WTC11 (cell line): ENCODE measurements around the gene GALR2. TPM values are rescaled to one million over a fixed set of nuclear protein-coding genes. Genes with fewer than 3 reads are reported as not detected.
A peak's percentile ranks its signal among the peaks of the same experiment; 100 is the strongest.

Source experiments
- ATAC-seq: fragments of 200-7000 bp; cut with Tn5 transposase; 2 replicates; pipeline ENCODE4 v1.10.0; 2021; ENCODE audit warnings: mild to moderate bottlenecking, moderate library complexity
- CTCF ChIA-PET: fragments of 300-600 bp; sonication (Branson Sonifier 250); formaldehyde crosslinking; loops from one replicate; lab custom pipeline; 2021; ENCODE audit warnings: antibody characterized with exemption; lab: Charles Lee
- POLR2A ChIA-PET: fragments of 350-600 bp; sonication (Branson Sonifier 250); formaldehyde crosslinking; loops from one replicate; lab custom pipeline; 2021; ENCODE audit warnings: antibody characterized with exemption; lab: Charles Lee
- DNase-seq: peaks from one replicate; pipeline ENCODE4 v3.0.0; 2021; ENCODE audit warnings: low spot score
- H3K27ac Mint-ChIP-seq: 2 replicates; pipeline ENCODE4 v1.8.0; 2021; ENCODE audit warnings: mixed read lengths
- H3K27me3 Mint-ChIP-seq: 2 replicates; pipeline ENCODE4 v1.8.0; 2021; ENCODE audit warnings: low read depth, mild to moderate bottlenecking, moderate library complexity, mixed read lengths
- H3K36me3 Mint-ChIP-seq: 2 replicates; pipeline ENCODE4 v1.8.0; 2021; ENCODE audit warnings: mixed read lengths
- H3K4me1 Mint-ChIP-seq: 2 replicates; pipeline ENCODE4 v1.8.0; 2022; ENCODE audit warnings: mixed read lengths
- H3K4me3 Mint-ChIP-seq: 2 replicates; pipeline ENCODE4 v1.8.0; 2021; ENCODE audit warnings: mild to moderate bottlenecking, moderate library complexity, mixed read lengths
- H3K9me3 Mint-ChIP-seq: 2 replicates; pipeline ENCODE4 v1.8.0; 2021; ENCODE audit warnings: mixed read lengths
- CDX4 ChIP-seq: fragments of 250-450 bp; sonication (Bioruptor Pico); IDR thresholded peaks from 2 replicates; pipeline ENCODE4 v1.9.0; 2021; ENCODE audit warnings: moderate library complexity, mild to moderate bottlenecking, inconsistent platforms, borderline replicate concordance
- CREM ChIP-seq: sonication (generic); formaldehyde crosslinking; IDR thresholded peaks from 2 replicates; pipeline ENCODE4 v1.8.1; 2022; ENCODE audit warnings: mild to moderate bottlenecking, missing genetic modification reagents, moderate library complexity
- CTCF ChIP-seq: fragments of 200-600 bp; IDR thresholded peaks from 2 replicates; pipeline ENCODE4 v1.8.0; 2022; ENCODE audit warnings: antibody characterized with exemption
- E2F5 ChIP-seq: sonication (generic); formaldehyde crosslinking; IDR thresholded peaks from 2 replicates; pipeline ENCODE4 v1.8.1; 2022; ENCODE audit warnings: mild to moderate bottlenecking, moderate library complexity, missing genetic modification reagents
- FOXK1 ChIP-seq: sonication (generic); formaldehyde crosslinking; IDR thresholded peaks from 2 replicates; pipeline ENCODE4 v1.8.0; 2022; ENCODE audit warnings: mild to moderate bottlenecking, moderate library complexity, missing genetic modification reagents
- GABPB1 ChIP-seq: sonication (generic); formaldehyde crosslinking; IDR thresholded peaks from 2 replicates; pipeline ENCODE4 v1.8.1; 2023; ENCODE audit warnings: mild to moderate bottlenecking, missing genetic modification reagents
- IRF1 ChIP-seq: sonication (generic); formaldehyde crosslinking; IDR thresholded peaks from 2 replicates; pipeline ENCODE4 v1.8.0; 2023; ENCODE audit warnings: missing genetic modification reagents
- KAT7 ChIP-seq: sonication (generic); formaldehyde crosslinking; IDR thresholded peaks from 2 replicates; pipeline ENCODE4 v1.8.1; 2023; ENCODE audit warnings: missing genetic modification reagents, mild to moderate bottlenecking, borderline replicate concordance
- NFE2L1 ChIP-seq: sonication (generic); formaldehyde crosslinking; IDR thresholded peaks from 2 replicates; pipeline ENCODE4 v1.8.1; 2023; ENCODE audit warnings: missing genetic modification reagents
- NR1H2 ChIP-seq: sonication (generic); formaldehyde crosslinking; IDR thresholded peaks from 2 replicates; pipeline ENCODE4 v1.9.0; 2021; ENCODE audit warnings: mild to moderate bottlenecking, moderate library complexity, missing genetic modification reagents
- OVOL2 ChIP-seq: fragments of 250-450 bp; sonication (Bioruptor Pico); IDR thresholded peaks from 2 replicates; pipeline ENCODE4 v1.9.0; 2021; ENCODE audit warnings: mild to moderate bottlenecking, borderline replicate concordance
- RELA ChIP-seq: sonication (generic); formaldehyde crosslinking; IDR thresholded peaks from 2 replicates; pipeline ENCODE4 v1.8.1; 2022; ENCODE audit warnings: missing genetic modification reagents, mild to moderate bottlenecking, borderline replicate concordance
- SMAD3 ChIP-seq: sonication (generic); formaldehyde crosslinking; IDR thresholded peaks from 2 replicates; pipeline ENCODE4 v1.8.0; 2022; ENCODE audit warnings: missing genetic modification reagents, mild to moderate bottlenecking, borderline replicate concordance
- SMAD4 ChIP-seq: sonication (generic); formaldehyde crosslinking; IDR thresholded peaks from 2 replicates; pipeline ENCODE4 v1.8.0; 2022; ENCODE audit warnings: mild to moderate bottlenecking, missing genetic modification reagents
- SOX15 ChIP-seq: fragments of 250-450 bp; sonication (Bioruptor Pico); IDR thresholded peaks from 2 replicates; pipeline ENCODE4 v1.9.0; 2021; ENCODE audit warnings: mild to moderate bottlenecking
- TP53 ChIP-seq: sonication (generic); formaldehyde crosslinking; IDR thresholded peaks from 2 replicates; pipeline ENCODE4 v1.8.1; 2023; ENCODE audit warnings: mild to moderate bottlenecking, missing genetic modification reagents
- USF1 ChIP-seq: sonication (generic); formaldehyde crosslinking; IDR thresholded peaks from 2 replicates; pipeline ENCODE4 v1.8.0; 2022; ENCODE audit warnings: mild to moderate bottlenecking, missing genetic modification reagents
- ZBTB43 ChIP-seq: sonication (generic); formaldehyde crosslinking; IDR thresholded peaks from 2 replicates; pipeline ENCODE4 v1.8.1; 2023; ENCODE audit warnings: mild to moderate bottlenecking, missing genetic modification reagents
- ZNF317 ChIP-seq: sonication (generic); formaldehyde crosslinking; IDR thresholded peaks from 2 replicates; pipeline ENCODE4 v1.8.1; 2023; ENCODE audit warnings: low read depth, mild to moderate bottlenecking, moderate library complexity, missing genetic modification reagents, borderline replicate concordance
- ZNF416 ChIP-seq: fragments of 250-450 bp; sonication (Bioruptor Pico); IDR thresholded peaks from 2 replicates; pipeline ENCODE4 v1.9.0; 2021; ENCODE audit warnings: mild to moderate bottlenecking, inconsistent platforms
- ZNF425 ChIP-seq: fragments of 250-450 bp; sonication (Bioruptor Pico); conservative IDR thresholded peaks from 2 replicates; pipeline ENCODE4 v1.9.0; 2021; ENCODE audit warnings: mild to moderate bottlenecking
- ZNF512 ChIP-seq: sonication (generic); formaldehyde crosslinking; IDR thresholded peaks from 2 replicates; pipeline ENCODE4 v1.8.1; 2022; ENCODE audit warnings: missing genetic modification reagents, borderline replicate concordance
- ZNF671 ChIP-seq: fragments of 250-450 bp; sonication (Bioruptor Pico); IDR thresholded peaks from 2 replicates; pipeline ENCODE4 v1.8.0; 2021; ENCODE audit warnings: mild to moderate bottlenecking
- total RNA-seq: library from RNA; stranded (reverse); gene quantifications from 3 replicates; pipeline ENCODE4 v1.2.3, GENCODE V29; 2021

Gene GALR2
- total RNA-seq, 1 experiment from 2014 or later: 2.9 TPM

- no peak for TF ChIP-seq USF1 (CRISPR knock-in tag)
- no peak for TF ChIP-seq SMAD3 (CRISPR knock-in tag)
- TF ChIP-seq CREM (CRISPR knock-in tag): no peak
These were observed 29.7 kb downstream of the GALR2 start (continued) for GRCh38 chr17:76104140-76104895.

- Mint-ChIP-seq H3K27ac (peak overlapping the region; percentile 97; the same call in 1 of the 2 replicates), H3K9me3 (no peaks in the 10 kb centered on the region), H3K4me3 (no peak overlapping the region), H3K27me3 (no peaks in the 10 kb centered on the region; the same call in 1 of the 2 replicates), H3K36me3 (peaks cover 16% of the 10 kb centered on the region), H3K4me1 (peaks cover 28% of the 10 kb centered on the region)
- CTCF ChIA-PET: interaction anchor here (1.0 to 3.0 kb wide), 5 partner anchors 20 to 199 kb away, joined by 3 to 19 read pairs (median 3); no protein-coding TSS in a partner anchor
- no peak for ATAC-seq
- TF ChIP-seq TP53 (CRISPR knock-in tag) (no peak), NFE2L1 (CRISPR knock-in tag) (no peak), SMAD4 (CRISPR knock-in tag) (no peak), CTCF (no peak), CDX4 (CRISPR knock-in tag) (no peak), ZNF512 (CRISPR knock-in tag) (no peak), ZNF416 (CRISPR knock-in tag) (no peak), ZNF317 (CRISPR knock-in tag) (no peak), NR1H2 (no peak), ZNF425 (CRISPR knock-in tag) (no peak), FOXK1 (CRISPR knock-in tag) (no peak), IRF1 (CRISPR knock-in tag) (no peak), ZBTB43 (no peak), OVOL2 (CRISPR knock-in tag) (no peak), SOX15 (CRISPR knock-in tag) (no peak), GABPB1 (CRISPR knock-in tag) (no peak), KAT7 (CRISPR knock-in tag) (no peak), RELA (CRISPR knock-in tag) (no peak), ZNF671 (no peak), E2F5 (CRISPR knock-in tag) (no peak)
- POLR2A ChIA-PET: no interaction called here
- no peak for DNase-seq
These were observed 30.3 kb downstream of the GALR2 start for GRCh38 chr17:76104896-76105231.
